Uterus (tissue), 4 donors: Measurements from ENCODE around the gene DMBX1. TPM values are rescaled to one million over a fixed set of nuclear protein-coding genes. Genes with fewer than 3 reads are reported as not detected.

Source experiments
- DNase-seq, 2 donors: peaks; one replicate each; pipeline ENCODE4 v3.0.0-alpha.2; 2019 to 2020
- H3K27ac ChIP-seq, 2 donors: fragments of 200-600 bp; sonication (generic); 1 replicate in 1 of 2; 2 replicates in 1 of 2; pipeline ENCODE4 v1.5.1; 2016 to 2018
- H3K27me3 ChIP-seq, 2 donors: fragments of 200-600 bp; sonication (generic); one replicate each; pipeline ENCODE4 v1.5.1; 2018 to 2019; ENCODE audit warnings: control low read depth in 1 of 2
- H3K36me3 ChIP-seq, 2 donors: fragments of 200-600 bp; sonication (generic); one replicate each; pipeline ENCODE4 v1.5.1; 2019; ENCODE audit warnings: control low read depth in 1 of 2
- H3K4me1 ChIP-seq, 2 donors: fragments of 200-600 bp; sonication (generic); one replicate each; pipeline ENCODE4 v1.5.1; 2018 to 2019; ENCODE audit warnings: control low read depth in 1 of 2
- H3K4me3 ChIP-seq, 2 donors: fragments of 200-600 bp; sonication (generic); 1 replicate in 1 of 2; 2 replicates in 1 of 2; pipeline ENCODE4 v1.5.1; 2018 to 2019; ENCODE audit warnings: mild to moderate bottlenecking in 1 of 2
- H3K9me3 ChIP-seq, 2 donors: fragments of 200-600 bp; sonication (generic); one replicate each; pipeline ENCODE4 v1.5.1; 2019; ENCODE audit warnings: control low read depth in 1 of 2
- CTCF ChIP-seq, 4 experiments: fragments of 200-600 bp in 2 of 4; fragments of 450-650 bp in 2 of 4; sonication (generic) in 2 of 4; IDR thresholded peaks; one replicate each; pipeline ENCODE4 v1.5.1; 2016 to 2019; ENCODE audit warnings: antibody characterized with exemption in 4 of 4, mild to moderate bottlenecking in 2 of 4, moderate library complexity in 1 of 4
- POLR2A ChIP-seq, 2 donors: fragments of 450-650 bp; IDR thresholded peaks; one replicate each; pipeline ENCODE4 v1.6.1; 2016; ENCODE audit warnings: antibody characterized with exemption in 2 of 2, mild to moderate bottlenecking in 1 of 2, moderate library complexity in 1 of 2
- intact Hi-C: fragments of 100-400 bp; cut with DNase I; formaldehyde crosslinking; loops from one replicate; pipeline ENCODE4 v1.15.1; 2023; ENCODE audit warnings: low total_unique reads
- total RNA-seq, 4 donors: library from RNA; depleted of rRNA in 3 of 4; stranded (reverse); fragments of >200 nt in 3 of 4; gene quantifications; one replicate each; pipeline versions ENCODE4 v1.1.0 to v1.2.4, GENCODE V29; 2014 to 2023
- donor health status: DM: yes; HTN: yes; CAD: no.

Gene DMBX1
- total RNA-seq, 4 donors from 2014 or later = 0.07 TPM; not detected in 3

GRCh38 chr1:46489169-46489637, 433 bp upstream of the DMBX1 start:
- Histone ChIP-seq H3K4me1 (peaks cover 0 to 13% of the 10 kb centered on the region in 2 donors), H3K27me3 (peaks cover 18 to 77% of the 10 kb centered on the region in 2 donors), H3K4me3 (peak overlapping the region in 1 of 2 donors; percentile 9), H3K9me3 (no peaks in the 10 kb centered on the region), H3K27ac (no peak overlapping the region), H3K36me3 (no peaks in the 10 kb centered on the region)
- no peak for DNase-seq
- intact Hi-C loops = no loop called here
- TF ChIP-seq CTCF (IDR thresholded peaks at IDR 0.05) = no peak

GRCh38 chr1:46490406-46490655, 695 bp downstream of the DMBX1 start:
- intact Hi-C loops = no loop called here
- Histone ChIP-seq H3K27ac (no peak overlapping the region), H3K27me3 (peaks cover 18 to 79% of the 10 kb centered on the region in 2 donors), H3K4me3 (no peak overlapping the region), H3K9me3 (no peaks in the 10 kb centered on the region), H3K36me3 (no peaks in the 10 kb centered on the region), H3K4me1 (peaks cover 0 to 13% of the 10 kb centered on the region in 2 donors)
- DNase-seq = no peak
- TF ChIP-seq CTCF (IDR thresholded peaks at IDR 0.05) = no peak

- no peak for TF ChIP-seq POLR2A (IDR thresholded peaks at IDR 0.05)
- no peak for TF ChIP-seq CTCF (IDR thresholded peaks at IDR 0.05)
- Histone ChIP-seq H3K36me3 (no peaks in the 10 kb centered on the region), H3K4me1 (peaks cover 0 to 13% of the 10 kb centered on the region in 2 donors), H3K9me3 (no peaks in the 10 kb centered on the region), H3K27me3 (peaks cover 18 to 74% of the 10 kb centered on the region in 2 donors), H3K27ac (no peak overlapping the region), H3K4me3 (no peak overlapping the region)
- intact Hi-C loops = no loop called here
- DNase-seq = no peak
These were observed 1.2 kb downstream of the DMBX1 start for GRCh38 chr1:46490656-46491442.

- Histone ChIP-seq H3K4me1 (peaks cover 0 to 13% of the 10 kb centered on the region in 2 donors), H3K27me3 (peaks cover 18 to 66% of the 10 kb centered on the region in 2 donors), H3K27ac (no peak overlapping the region), H3K4me3 (no peak overlapping the region), H3K36me3 (no peaks in the 10 kb centered on the region), H3K9me3 (no peaks in the 10 kb centered on the region)
- intact Hi-C loops = no loop called here
- TF ChIP-seq POLR2A (IDR thresholded peaks at IDR 0.05) (no peak), CTCF (IDR thresholded peaks at IDR 0.05) (no peak)
- no peak for DNase-seq
These were observed 2.0 kb downstream of the DMBX1 start for GRCh38 chr1:46491443-46492268.

- Histone ChIP-seq H3K27ac (no peak overlapping the region), H3K4me3 (no peak overlapping the region), H3K27me3 (peaks cover 18 to 60% of the 10 kb centered on the region in 2 donors), H3K36me3 (no peaks in the 10 kb centered on the region), H3K4me1 (peaks cover 0 to 13% of the 10 kb centered on the region in 2 donors), H3K9me3 (no peaks in the 10 kb centered on the region)
- TF ChIP-seq CTCF (IDR thresholded peaks at IDR 0.05) (no peak), POLR2A (IDR thresholded peaks at IDR 0.05) (no peak)
- intact Hi-C loops = no loop called here
- no peak for DNase-seq
These were observed 2.7 kb downstream of the DMBX1 start for GRCh38 chr1:46492269-46492853.
